HL-60 (cell line): ENCODE data around the gene ANKRD11.

Experiments
- DNase-seq, 2 experiments: peaks; one replicate each; pipeline ENCODE4 v3.0.0-alpha.2; 2010 to 2020; ENCODE audit warnings: low read depth in 1 of 2, low spot score in 1 of 2
- H3K27ac ChIP-seq: fragments of 250-450 bp; sonication (Bioruptor Pico); replicated peaks from 2 replicates; pipeline ENCODE4 v1.5.1; 2020; ENCODE audit warnings: mild to moderate bottlenecking, moderate library complexity
- H3K27me3 ChIP-seq: fragments of 250-450 bp; sonication (Bioruptor Pico); 2 replicates; pipeline ENCODE4 v1.5.1; 2021; ENCODE audit warnings: mild to moderate bottlenecking, moderate library complexity; ENCODE audit not compliant: insufficient read depth, poor library complexity, severe bottlenecking
- H3K4me3 ChIP-seq: replicated peaks from 2 replicates; pipeline ENCODE4 v1.5.1; 2011; ENCODE audit warnings: mild to moderate bottlenecking, control low read depth, low read length; ENCODE audit not compliant: insufficient read depth
- GABPA ChIP-seq: IDR thresholded peaks from 2 replicates; pipeline ENCODE4 v1.6.1; 2012; ENCODE audit warnings: low read depth
- POLR2AphosphoS5 ChIP-seq: IDR thresholded peaks from 2 replicates; pipeline ENCODE4 v1.6.1; 2012; ENCODE audit warnings: low read depth
- SPI1 ChIP-seq: IDR thresholded peaks from 2 replicates; pipeline ENCODE4 v1.6.1; 2012; ENCODE audit warnings: low read depth, mild to moderate bottlenecking, borderline replicate concordance
- TF ChIP-seq, protein P1 (sequence below): IDR thresholded peaks from one replicate; pipeline ENCODE4 v1.5.1; 2011; ENCODE audit warnings: low read length, control low read depth, inconsistent platforms; ENCODE audit not compliant: insufficient read depth
- TF ChIP-seq, protein P2 (sequence below): IDR thresholded peaks from 2 replicates; pipeline ENCODE4 v1.6.1; 2012; ENCODE audit warnings: low read depth; ENCODE audit not compliant: insufficient replicate concordance

Gene ANKRD11

DNA sequence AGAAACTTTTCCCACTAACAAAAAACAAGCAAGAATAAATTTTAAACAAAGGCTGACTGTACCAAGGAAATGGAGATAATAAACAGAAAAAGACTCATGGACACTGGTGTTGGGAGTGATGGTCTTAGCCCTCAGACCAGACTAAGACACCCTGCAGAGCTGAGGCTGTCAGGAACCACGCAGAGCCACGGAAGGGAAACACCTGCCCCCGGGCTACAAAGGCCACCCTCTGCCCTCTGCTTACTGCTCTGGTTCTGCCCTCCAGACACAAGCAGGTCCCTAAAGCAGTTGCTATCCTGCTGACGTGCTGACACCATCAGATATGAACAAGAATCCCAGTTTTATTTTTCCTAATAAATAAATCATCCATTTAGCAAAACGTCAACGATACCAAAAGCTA lies 80.0 kb downstream of the ANKRD11 start:
- TF ChIP-seq, protein P1, sequence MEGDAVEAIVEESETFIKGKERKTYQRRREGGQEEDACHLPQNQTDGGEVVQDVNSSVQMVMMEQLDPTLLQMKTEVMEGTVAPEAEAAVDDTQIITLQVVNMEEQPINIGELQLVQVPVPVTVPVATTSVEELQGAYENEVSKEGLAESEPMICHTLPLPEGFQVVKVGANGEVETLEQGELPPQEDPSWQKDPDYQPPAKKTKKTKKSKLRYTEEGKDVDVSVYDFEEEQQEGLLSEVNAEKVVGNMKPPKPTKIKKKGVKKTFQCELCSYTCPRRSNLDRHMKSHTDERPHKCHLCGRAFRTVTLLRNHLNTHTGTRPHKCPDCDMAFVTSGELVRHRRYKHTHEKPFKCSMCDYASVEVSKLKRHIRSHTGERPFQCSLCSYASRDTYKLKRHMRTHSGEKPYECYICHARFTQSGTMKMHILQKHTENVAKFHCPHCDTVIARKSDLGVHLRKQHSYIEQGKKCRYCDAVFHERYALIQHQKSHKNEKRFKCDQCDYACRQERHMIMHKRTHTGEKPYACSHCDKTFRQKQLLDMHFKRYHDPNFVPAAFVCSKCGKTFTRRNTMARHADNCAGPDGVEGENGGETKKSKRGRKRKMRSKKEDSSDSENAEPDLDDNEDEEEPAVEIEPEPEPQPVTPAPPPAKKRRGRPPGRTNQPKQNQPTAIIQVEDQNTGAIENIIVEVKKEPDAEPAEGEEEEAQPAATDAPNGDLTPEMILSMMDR: no peak
- TF ChIP-seq SPI1: no peak
- TF ChIP-seq POLR2AphosphoS5: no peak
- TF ChIP-seq, protein P2, sequence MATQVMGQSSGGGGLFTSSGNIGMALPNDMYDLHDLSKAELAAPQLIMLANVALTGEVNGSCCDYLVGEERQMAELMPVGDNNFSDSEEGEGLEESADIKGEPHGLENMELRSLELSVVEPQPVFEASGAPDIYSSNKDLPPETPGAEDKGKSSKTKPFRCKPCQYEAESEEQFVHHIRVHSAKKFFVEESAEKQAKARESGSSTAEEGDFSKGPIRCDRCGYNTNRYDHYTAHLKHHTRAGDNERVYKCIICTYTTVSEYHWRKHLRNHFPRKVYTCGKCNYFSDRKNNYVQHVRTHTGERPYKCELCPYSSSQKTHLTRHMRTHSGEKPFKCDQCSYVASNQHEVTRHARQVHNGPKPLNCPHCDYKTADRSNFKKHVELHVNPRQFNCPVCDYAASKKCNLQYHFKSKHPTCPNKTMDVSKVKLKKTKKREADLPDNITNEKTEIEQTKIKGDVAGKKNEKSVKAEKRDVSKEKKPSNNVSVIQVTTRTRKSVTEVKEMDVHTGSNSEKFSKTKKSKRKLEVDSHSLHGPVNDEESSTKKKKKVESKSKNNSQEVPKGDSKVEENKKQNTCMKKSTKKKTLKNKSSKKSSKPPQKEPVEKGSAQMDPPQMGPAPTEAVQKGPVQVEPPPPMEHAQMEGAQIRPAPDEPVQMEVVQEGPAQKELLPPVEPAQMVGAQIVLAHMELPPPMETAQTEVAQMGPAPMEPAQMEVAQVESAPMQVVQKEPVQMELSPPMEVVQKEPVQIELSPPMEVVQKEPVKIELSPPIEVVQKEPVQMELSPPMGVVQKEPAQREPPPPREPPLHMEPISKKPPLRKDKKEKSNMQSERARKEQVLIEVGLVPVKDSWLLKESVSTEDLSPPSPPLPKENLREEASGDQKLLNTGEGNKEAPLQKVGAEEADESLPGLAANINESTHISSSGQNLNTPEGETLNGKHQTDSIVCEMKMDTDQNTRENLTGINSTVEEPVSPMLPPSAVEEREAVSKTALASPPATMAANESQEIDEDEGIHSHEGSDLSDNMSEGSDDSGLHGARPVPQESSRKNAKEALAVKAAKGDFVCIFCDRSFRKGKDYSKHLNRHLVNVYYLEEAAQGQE: no peak
- TF ChIP-seq GABPA: no peak
- H3K27ac ChIP-seq: no peak overlapping the region
- no peak for DNase-seq
- no peak overlapping the region for H3K4me3 ChIP-seq
- H3K27me3 ChIP-seq: no peaks in the 10 kb centered on the region

DNA sequence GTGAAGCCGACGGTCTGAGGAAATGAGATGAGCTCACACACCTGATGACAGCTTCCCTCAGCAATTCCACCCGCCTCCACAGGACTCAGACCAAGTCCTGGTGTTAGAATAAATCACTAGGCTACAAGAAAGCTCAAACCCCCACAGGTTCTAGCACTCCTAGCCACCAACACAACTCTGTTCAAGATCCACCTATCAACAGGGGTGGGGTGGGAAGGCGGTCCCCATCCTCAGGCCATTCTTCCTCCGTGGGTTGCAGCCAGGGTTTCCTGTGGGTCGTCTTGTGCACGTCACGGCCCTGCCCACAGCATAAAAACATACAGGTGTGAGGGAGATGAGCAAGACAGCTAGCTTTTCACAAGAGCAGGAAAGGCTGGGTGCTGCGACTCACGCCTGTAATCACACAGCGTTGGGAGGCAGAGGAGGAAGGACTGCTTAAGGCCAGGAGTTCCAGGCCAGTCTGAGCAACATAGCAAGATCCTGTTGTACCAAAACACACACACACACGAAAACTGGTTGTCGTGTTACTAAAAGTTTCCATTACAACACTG lies 81.1 kb downstream of the ANKRD11 start:
- TF ChIP-seq, protein P2: no peak
- TF ChIP-seq SPI1 (no peak), POLR2AphosphoS5 (no peak), GABPA (no peak)
- TF ChIP-seq, protein P1: no peak
- Histone ChIP-seq H3K27ac (no peak overlapping the region), H3K27me3 (no peaks in the 10 kb centered on the region), H3K4me3 (no peak overlapping the region)
- DNase-seq: no peak

DNA sequence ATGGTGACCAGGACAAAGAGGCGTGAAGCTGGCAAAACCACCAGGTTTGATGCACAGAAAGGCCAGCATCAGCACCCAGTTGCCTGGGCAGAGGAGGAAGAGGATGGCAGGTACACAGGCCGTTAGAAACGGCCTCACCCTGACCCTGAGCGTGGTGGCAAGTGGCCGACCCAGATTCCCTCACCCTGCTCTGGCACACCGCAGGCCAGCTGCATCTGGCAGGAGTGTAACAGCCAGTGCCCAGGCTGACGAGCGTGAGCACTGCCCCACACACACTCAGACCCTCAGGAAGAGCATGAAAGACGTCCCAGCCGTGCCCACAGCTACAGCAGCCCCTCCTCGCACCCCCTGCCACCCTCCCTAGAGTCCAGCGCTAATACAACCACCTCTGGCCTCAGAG lies 82.0 kb downstream of the ANKRD11 start:
- Histone ChIP-seq H3K4me3 (no peak overlapping the region), H3K27ac (no peak overlapping the region), H3K27me3 (no peaks in the 10 kb centered on the region)
- no peak for DNase-seq
- TF ChIP-seq POLR2AphosphoS5 (no peak), GABPA (no peak), SPI1 (no peak)
- TF ChIP-seq, protein P2: no peak
- TF ChIP-seq, protein P1: no peak
